SK-N-SH treated with all-trans-retinoic acid at 6 μM for 48 hours (cell line): ENCODE measurements around the gene SP3.

ENCODE experiments used
- ZNF565 ChIP-seq: fragments of 450-650 bp; formaldehyde crosslinking; conservative IDR thresholded peaks from 2 replicates; pipeline ENCODE4 v1.5.0; 2020; ENCODE audit warnings: low read depth, mild to moderate bottlenecking, moderate library complexity
- TF ChIP-seq, protein P1 (sequence below): fragments of 250-450 bp; sonication (Bioruptor Pico); IDR thresholded peaks from 2 replicates; pipeline ENCODE4 v1.8.0; 2020; ENCODE audit warnings: mild to moderate bottlenecking, moderate library complexity, borderline replicate concordance
- TF ChIP-seq, protein P2 (sequence below): fragments of 250-450 bp; sonication (Bioruptor Pico); IDR thresholded peaks from 2 replicates; pipeline ENCODE4 v1.5.1; 2020; ENCODE audit warnings: low read depth, mild to moderate bottlenecking, moderate library complexity

DNA sequence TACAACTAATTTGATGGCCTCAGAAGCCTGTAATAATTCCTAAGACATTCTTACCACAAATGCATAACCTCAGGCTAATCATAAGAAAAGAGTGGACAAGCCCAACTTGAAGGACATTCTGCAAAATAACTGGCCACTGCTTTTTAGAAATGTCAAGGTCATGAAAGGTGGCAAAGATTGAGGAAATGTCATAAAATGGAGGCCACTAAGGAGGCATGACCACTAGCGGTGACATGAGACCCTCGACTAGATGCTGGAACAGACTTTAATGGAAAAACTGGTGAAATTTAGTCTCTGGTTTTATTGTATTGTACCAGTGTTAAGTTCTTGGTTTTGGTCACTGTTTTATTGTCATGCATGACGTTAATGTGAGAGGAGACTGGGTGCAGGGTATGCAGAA, 78.6 kb downstream of the SP3 start:
- TF ChIP-seq, protein P1, sequence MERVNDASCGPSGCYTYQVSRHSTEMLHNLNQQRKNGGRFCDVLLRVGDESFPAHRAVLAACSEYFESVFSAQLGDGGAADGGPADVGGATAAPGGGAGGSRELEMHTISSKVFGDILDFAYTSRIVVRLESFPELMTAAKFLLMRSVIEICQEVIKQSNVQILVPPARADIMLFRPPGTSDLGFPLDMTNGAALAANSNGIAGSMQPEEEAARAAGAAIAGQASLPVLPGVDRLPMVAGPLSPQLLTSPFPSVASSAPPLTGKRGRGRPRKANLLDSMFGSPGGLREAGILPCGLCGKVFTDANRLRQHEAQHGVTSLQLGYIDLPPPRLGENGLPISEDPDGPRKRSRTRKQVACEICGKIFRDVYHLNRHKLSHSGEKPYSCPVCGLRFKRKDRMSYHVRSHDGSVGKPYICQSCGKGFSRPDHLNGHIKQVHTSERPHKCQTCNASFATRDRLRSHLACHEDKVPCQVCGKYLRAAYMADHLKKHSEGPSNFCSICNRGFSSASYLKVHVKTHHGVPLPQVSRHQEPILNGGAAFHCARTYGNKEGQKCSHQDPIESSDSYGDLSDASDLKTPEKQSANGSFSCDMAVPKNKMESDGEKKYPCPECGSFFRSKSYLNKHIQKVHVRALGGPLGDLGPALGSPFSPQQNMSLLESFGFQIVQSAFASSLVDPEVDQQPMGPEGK: no peak
- no peak for TF ChIP-seq ZNF565 (CRISPR knock-in tag)
- TF ChIP-seq, protein P2, sequence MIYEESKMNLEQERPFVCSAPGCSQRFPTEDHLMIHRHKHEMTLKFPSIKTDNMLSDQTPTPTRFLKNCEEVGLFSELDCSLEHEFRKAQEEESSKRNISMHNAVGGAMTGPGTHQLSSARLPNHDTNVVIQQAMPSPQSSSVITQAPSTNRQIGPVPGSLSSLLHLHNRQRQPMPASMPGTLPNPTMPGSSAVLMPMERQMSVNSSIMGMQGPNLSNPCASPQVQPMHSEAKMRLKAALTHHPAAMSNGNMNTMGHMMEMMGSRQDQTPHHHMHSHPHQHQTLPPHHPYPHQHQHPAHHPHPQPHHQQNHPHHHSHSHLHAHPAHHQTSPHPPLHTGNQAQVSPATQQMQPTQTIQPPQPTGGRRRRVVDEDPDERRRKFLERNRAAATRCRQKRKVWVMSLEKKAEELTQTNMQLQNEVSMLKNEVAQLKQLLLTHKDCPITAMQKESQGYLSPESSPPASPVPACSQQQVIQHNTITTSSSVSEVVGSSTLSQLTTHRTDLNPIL (CRISPR knock-in tag): no peak
